ENCODE measurements around the gene THBS1.

Gene THBS1

DNA sequence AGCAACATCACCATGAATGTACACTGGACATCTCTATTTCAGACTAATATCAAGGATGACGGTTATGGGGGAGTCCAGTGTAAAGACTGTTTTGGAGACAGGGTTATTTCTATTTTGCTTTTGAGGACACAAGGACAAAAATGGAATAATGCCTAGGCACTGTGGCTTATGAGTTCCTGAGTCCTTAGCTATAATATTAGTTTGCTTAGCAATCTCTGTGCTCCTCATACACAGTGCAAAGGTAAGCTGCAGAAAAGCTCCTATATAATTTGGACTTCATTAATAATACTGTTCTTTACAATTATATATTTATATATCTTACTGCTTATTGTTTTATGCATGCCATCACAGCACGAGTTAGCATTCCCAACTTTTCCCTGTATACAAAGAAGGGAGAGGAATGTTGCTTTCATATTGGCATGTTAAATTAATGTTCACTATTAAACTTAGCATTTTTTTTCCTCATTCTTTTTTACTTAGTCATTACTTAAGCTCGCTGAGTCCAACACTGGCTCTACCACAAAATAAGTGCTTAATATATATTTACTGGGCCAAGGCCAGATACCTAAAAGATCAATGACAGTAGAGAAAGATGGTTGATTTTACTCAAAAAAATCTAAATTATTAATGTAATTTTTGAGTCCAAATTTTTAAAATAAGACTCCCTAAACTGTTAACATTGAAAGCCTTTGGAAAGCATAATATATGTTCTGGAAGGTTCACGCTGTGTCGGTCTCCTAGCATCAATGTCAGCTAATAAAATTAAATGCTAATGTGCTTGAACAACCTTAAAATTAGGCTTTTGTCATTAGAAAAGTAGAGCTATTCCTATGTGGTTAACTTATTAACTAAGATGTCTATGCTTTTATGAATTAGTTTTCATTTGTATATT, 13.8 kb downstream of the THBS1 start:
- H3K4me3 Mint-ChIP-seq = no peak overlapping the region
- peaks cover 66% of the 10 kb centered on the region for H3K36me3 Mint-ChIP-seq (ENCODE audit: low read depth)
- H3K4me1 Mint-ChIP-seq = peaks cover 7% of the 10 kb centered on the region
- no peaks in the 10 kb centered on the region for H3K27me3 Mint-ChIP-seq (ENCODE audit: low read depth)
- no peak for TF ChIP-seq CTCF (IDR thresholded peaks at IDR 0.05; ENCODE audit: unreplicated experiment in 3 of 3)
- no peaks in the 10 kb centered on the region for H3K9me3 Mint-ChIP-seq
- no peak overlapping the region for H3K27ac Mint-ChIP-seq

DNA sequence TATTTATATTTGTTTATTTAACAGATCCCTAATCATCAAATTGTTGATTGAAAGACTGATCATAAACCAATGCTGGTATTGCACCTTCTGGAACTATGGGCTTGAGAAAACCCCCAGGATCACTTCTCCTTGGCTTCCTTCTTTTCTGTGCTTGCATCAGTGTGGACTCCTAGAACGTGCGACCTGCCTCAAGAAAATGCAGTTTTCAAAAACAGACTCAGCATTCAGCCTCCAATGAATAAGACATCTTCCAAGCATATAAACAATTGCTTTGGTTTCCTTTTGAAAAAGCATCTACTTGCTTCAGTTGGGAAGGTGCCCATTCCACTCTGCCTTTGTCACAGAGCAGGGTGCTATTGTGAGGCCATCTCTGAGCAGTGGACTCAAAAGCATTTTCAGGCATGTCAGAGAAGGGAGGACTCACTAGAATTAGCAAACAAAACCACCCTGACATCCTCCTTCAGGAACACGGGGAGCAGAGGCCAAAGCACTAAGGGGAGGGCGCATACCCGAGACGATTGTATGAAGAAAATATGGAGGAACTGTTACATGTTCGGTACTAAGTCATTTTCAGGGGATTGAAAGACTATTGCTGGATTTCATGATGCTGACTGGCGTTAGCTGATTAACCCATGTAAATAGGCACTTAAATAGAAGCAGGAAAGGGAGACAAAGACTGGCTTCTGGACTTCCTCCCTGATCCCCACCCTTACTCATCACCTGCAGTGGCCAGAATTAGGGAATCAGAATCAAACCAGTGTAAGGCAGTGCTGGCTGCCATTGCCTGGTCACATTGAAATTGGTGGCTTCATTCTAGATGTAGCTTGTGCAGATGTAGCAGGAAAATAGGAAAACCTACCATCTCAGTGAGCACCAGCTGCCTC, 14.7 kb downstream of the THBS1 start:
- no peaks in the 10 kb centered on the region for H3K27me3 Mint-ChIP-seq (ENCODE audit: low read depth)
- H3K9me3 Mint-ChIP-seq = no peaks in the 10 kb centered on the region
- H3K36me3 Mint-ChIP-seq (ENCODE audit: low read depth) = peaks cover 57% of the 10 kb centered on the region
- H3K27ac Mint-ChIP-seq = peak overlapping the region; percentile 48 to 78 (median 62)
- H3K4me3 Mint-ChIP-seq = no peak overlapping the region
- no peak for TF ChIP-seq CTCF (IDR thresholded peaks at IDR 0.05; ENCODE audit: unreplicated experiment in 3 of 3)
- peaks cover 7% of the 10 kb centered on the region for H3K4me1 Mint-ChIP-seq

- TF ChIP-seq CTCF (IDR thresholded peaks at IDR 0.05; ENCODE audit: unreplicated experiment in 3 of 3) = no peak
- H3K36me3 Mint-ChIP-seq (ENCODE audit: low read depth) = peaks cover 48% of the 10 kb centered on the region
- peak overlapping the region; percentile 12 to 48 (median 14) for H3K27ac Mint-ChIP-seq
- H3K4me1 Mint-ChIP-seq = peaks cover 7% of the 10 kb centered on the region
- H3K9me3 Mint-ChIP-seq = no peaks in the 10 kb centered on the region
- no peaks in the 10 kb centered on the region for H3K27me3 Mint-ChIP-seq (ENCODE audit: low read depth)
- H3K4me3 Mint-ChIP-seq = no peak overlapping the region
Measured at GRCh38 chr15:39596358-39597051, 15.6 kb downstream of the THBS1 start.

GRCh38 chr15:39597336-39597735, 16.5 kb downstream of the THBS1 start:
- Mint-ChIP-seq H3K9me3 (no peaks in the 10 kb centered on the region), H3K36me3 (ENCODE audit: low read depth) (peaks cover 40% of the 10 kb centered on the region), H3K4me1 (peaks cover 7% of the 10 kb centered on the region), H3K4me3 (no peak overlapping the region), H3K27me3 (ENCODE audit: low read depth) (no peaks in the 10 kb centered on the region), H3K27ac (no peak overlapping the region)
- TF ChIP-seq CTCF (IDR thresholded peaks at IDR 0.05; ENCODE audit: unreplicated experiment in 3 of 3) = no peak

- H3K27ac Mint-ChIP-seq = peak overlapping the region in 1 of 3 experiments; percentile 1
- H3K36me3 Mint-ChIP-seq (ENCODE audit: low read depth) = peaks cover 36% of the 10 kb centered on the region
- no peaks in the 10 kb centered on the region for H3K27me3 Mint-ChIP-seq (ENCODE audit: low read depth)
- H3K4me1 Mint-ChIP-seq = peaks cover 7% of the 10 kb centered on the region
- no peak for TF ChIP-seq CTCF (IDR thresholded peaks at IDR 0.05; ENCODE audit: unreplicated experiment in 3 of 3)
- H3K4me3 Mint-ChIP-seq = no peak overlapping the region
- no peaks in the 10 kb centered on the region for H3K9me3 Mint-ChIP-seq
Measured at GRCh38 chr15:39597751-39598185, 16.9 kb downstream of the THBS1 start.

Data from nephron (organoid).